Neuronal stem cell (in vitro differentiated cells): ENCODE measurements around the gene RAD51B.
A peak's percentile ranks its signal among the peaks of the same experiment; 100 is the strongest.

ENCODE experiments used
- DNase-seq: peaks from one replicate; pipeline ENCODE4 v3.0.0-alpha.2; 2013; ENCODE audit warnings: low spot score
- H2AFZ ChIP-seq: one replicate; pipeline ENCODE4 v1.6.1; 2013; ENCODE audit warnings: mild to moderate bottlenecking, low read length, inconsistent platforms
- H2AK5ac ChIP-seq: 2 replicates; pipeline ENCODE4 v1.6.1; 2013; ENCODE audit warnings: low read depth, mild to moderate bottlenecking, inconsistent platforms, low read length, moderate library complexity, mixed read lengths
- H2BK120ac ChIP-seq: 2 replicates; pipeline ENCODE4 v1.6.1; 2013; ENCODE audit warnings: low read depth, mild to moderate bottlenecking, inconsistent platforms, low read length, moderate library complexity, mixed read lengths
- H2BK12ac ChIP-seq: one replicate; pipeline ENCODE4 v1.6.1; 2013; ENCODE audit warnings: low read length, inconsistent platforms
- H2BK15ac ChIP-seq: 2 replicates; pipeline ENCODE4 v1.6.1; 2013; ENCODE audit warnings: mild to moderate bottlenecking, low read length, inconsistent platforms, mixed read lengths
- H2BK5ac ChIP-seq: one replicate; pipeline ENCODE4 v1.6.1; 2013; ENCODE audit warnings: inconsistent platforms, mild to moderate bottlenecking, low read length, moderate library complexity
- H3K14ac ChIP-seq: one replicate; pipeline ENCODE4 v1.6.1; 2013; ENCODE audit warnings: low read length, inconsistent platforms
- H3K18ac ChIP-seq: 2 replicates; pipeline ENCODE4 v1.6.1; 2013; ENCODE audit warnings: low read length, inconsistent platforms
- H3K23ac ChIP-seq: 2 replicates; pipeline ENCODE4 v1.6.1; 2013; ENCODE audit warnings: low read depth, mild to moderate bottlenecking, mixed read lengths, low read length, inconsistent platforms; ENCODE audit not compliant: poor library complexity
- H3K27ac ChIP-seq: replicated peaks from 3 replicates; pipeline ENCODE4 v1.5.1; 2013; ENCODE audit warnings: low read length, inconsistent platforms
- H3K27me3 ChIP-seq, 3 experiments: 2 replicates each; pipeline ENCODE4 v1.6.1; 2013; ENCODE audit warnings: low read length in 3 of 3, mild to moderate bottlenecking in 2 of 3, inconsistent platforms in 1 of 3, low read depth in 1 of 3, mixed read lengths in 1 of 3, moderate library complexity in 1 of 3; ENCODE audit not compliant: control insufficient read depth in 3 of 3, insufficient read depth in 3 of 3
- H3K36me3 ChIP-seq, 2 donors: replicated peaks in 1 of 2; 2 replicates each; pipeline ENCODE4 v1.6.1; 2013; ENCODE audit warnings: low read length in 2 of 2; ENCODE audit not compliant: control insufficient read depth in 2 of 2, insufficient read depth in 2 of 2
- H3K4ac ChIP-seq: 2 replicates; pipeline ENCODE4 v1.6.1; 2013; ENCODE audit warnings: inconsistent platforms, mild to moderate bottlenecking, low read length, moderate library complexity
- H3K4me1 ChIP-seq, 2 donors: 1 replicate in 1 of 2; 2 replicates in 1 of 2; pipeline ENCODE4 v1.6.1; 2013; ENCODE audit warnings: low read length in 2 of 2, low read depth in 1 of 2; ENCODE audit not compliant: control insufficient read depth in 2 of 2, insufficient read depth in 1 of 2
- H3K4me2 ChIP-seq: one replicate; pipeline ENCODE4 v1.6.1; 2013; ENCODE audit warnings: mild to moderate bottlenecking, low read length, inconsistent platforms; ENCODE audit not compliant: insufficient read depth, poor library complexity, severe bottlenecking
- H3K4me3 ChIP-seq, 2 donors: 2 replicates each; pipeline ENCODE4 v1.5.1; 2013; ENCODE audit warnings: low read length in 2 of 2, mild to moderate bottlenecking in 2 of 2, inconsistent platforms in 1 of 2, moderate library complexity in 1 of 2
- H3K79me1 ChIP-seq: one replicate; pipeline ENCODE4 v1.6.1; 2013; ENCODE audit warnings: low read depth, mild to moderate bottlenecking, inconsistent platforms, low read length, moderate library complexity
- H3K9ac ChIP-seq: one replicate; pipeline ENCODE4 v1.6.1; 2013; ENCODE audit warnings: mild to moderate bottlenecking, low read depth, low read length, inconsistent platforms; ENCODE audit not compliant: poor library complexity
- H3K9me3 ChIP-seq, 2 donors: replicated peaks in 1 of 2; 2 replicates each; pipeline versions ENCODE3 to v1.6.1; 2013; ENCODE audit warnings: low read length in 2 of 2, mild to moderate bottlenecking in 2 of 2, inconsistent platforms in 1 of 2, low read depth in 1 of 2, mixed read lengths in 1 of 2, moderate library complexity in 1 of 2; ENCODE audit not compliant: control insufficient read depth in 2 of 2, insufficient read depth in 1 of 2
- H4K8ac ChIP-seq: one replicate; pipeline ENCODE4 v1.6.1; 2013; ENCODE audit warnings: low read depth, mild to moderate bottlenecking, inconsistent platforms, low read length, moderate library complexity
- H4K91ac ChIP-seq: one replicate; pipeline ENCODE4 v1.6.1; 2013; ENCODE audit warnings: low read length, low read depth, mild to moderate bottlenecking, inconsistent platforms; ENCODE audit not compliant: poor library complexity
- WGBS, 2 donors: extraction: QIAGEN DNeasy Blood & Tissue Kit; methylation state at CpG; one replicate each; pipeline ENCODE4 v1.1.7; 2013; ENCODE audit warnings: missing lambda C conversion rate in 2 of 2, mixed read lengths in 1 of 2; ENCODE audit not compliant: insufficient read length in 2 of 2, insufficient replicate concordance in 1 of 2; ENCODE audit errors: extremely low coverage in 2 of 2; 5-methylcytosine and 5-hydroxymethylcytosine counted together

RAD51B gene

GRCh38 chr14:68355415-68355814 is 535.8 kb downstream of the RAD51B start:
- WGBS, 2 donors, result no CpG with 5 or more reads among the region's 2 CpGs
- H3K23ac ChIP-seq, result no peak overlapping the region

DNA sequence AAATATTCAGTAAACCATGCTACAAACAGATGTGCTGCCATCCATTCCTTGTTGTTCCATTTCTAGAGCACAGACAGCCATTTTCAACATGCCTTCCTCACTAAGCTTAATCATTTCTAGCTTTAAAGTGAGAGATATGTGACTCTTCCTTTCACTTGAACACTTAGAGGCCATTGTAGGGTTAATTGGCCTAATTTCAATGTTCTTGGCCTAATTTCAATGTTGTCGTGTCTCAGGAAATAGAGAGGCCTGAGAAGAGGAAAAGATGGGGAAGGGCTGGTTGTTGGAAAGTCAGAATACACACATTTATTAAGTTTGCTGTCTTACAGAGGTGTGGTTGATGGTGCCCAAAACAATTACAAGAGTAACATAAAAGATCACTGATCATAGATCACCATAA is 538.2 kb downstream of the RAD51B start:
- Histone ChIP-seq H3K4me3 (no peak overlapping the region), H2BK15ac (no peak overlapping the region), H3K23ac (no peak overlapping the region), H3K9me3 (peaks cover 0 to 4% of the 10 kb centered on the region in 2 donors), H3K79me1 (no peaks in the 10 kb centered on the region), H2AK5ac (no peak overlapping the region), H2AFZ (no peak overlapping the region), H2BK5ac (no peak overlapping the region), H3K14ac (no peak overlapping the region), H3K4ac (no peak overlapping the region), H2BK120ac (no peak overlapping the region), H2BK12ac (no peak overlapping the region), H3K36me3 (no peaks in the 10 kb centered on the region), H4K8ac (no peak overlapping the region), H3K18ac (no peak overlapping the region), H3K4me1 (peaks cover 0 to 13% of the 10 kb centered on the region in 2 donors), H3K27me3 (no peaks in the 10 kb centered on the region), H3K9ac (no peak overlapping the region), H4K91ac (no peak overlapping the region), H3K27ac (no peak overlapping the region), H3K4me2 (no peak overlapping the region)
- no peak for DNase-seq
- no CpG with 5 or more reads among the region's 1 CpG for WGBS, 2 donors

More at GRCh38 chr14:68355415-68355814, 535.8 kb downstream of the RAD51B start:
- Histone ChIP-seq H3K79me1 (no peaks in the 10 kb centered on the region), H2BK5ac (no peak overlapping the region), H3K36me3 (no peaks in the 10 kb centered on the region), H2AFZ (no peak overlapping the region), H3K9me3 (peaks cover 0 to 4% of the 10 kb centered on the region in 2 donors), H3K27ac (no peak overlapping the region), H3K27me3 (no peaks in the 10 kb centered on the region), H2BK15ac (no peak overlapping the region), H3K9ac (no peak overlapping the region), H3K4me3 (no peak overlapping the region), H2BK12ac (no peak overlapping the region), H2BK120ac (no peak overlapping the region), H3K14ac (no peak overlapping the region), H2AK5ac (no peak overlapping the region), H4K91ac (no peak overlapping the region), H3K18ac (no peak overlapping the region), H3K4me1 (peaks cover 0 to 12% of the 10 kb centered on the region in 2 donors), H3K4me2 (no peak overlapping the region), H3K4ac (no peak overlapping the region), H4K8ac (no peak overlapping the region)
- DNase-seq, result no peak

GRCh38 chr14:68358500-68358899 is 538.9 kb downstream of the RAD51B start:
- Histone ChIP-seq H2BK5ac (no peak overlapping the region), H2BK12ac (no peak overlapping the region), H3K23ac (no peak overlapping the region), H3K27me3 (no peaks in the 10 kb centered on the region), H4K91ac (no peak overlapping the region), H3K14ac (no peak overlapping the region), H3K79me1 (no peaks in the 10 kb centered on the region), H2BK15ac (no peak overlapping the region), H3K18ac (no peak overlapping the region), H2AK5ac (no peak overlapping the region), H3K4me2 (no peak overlapping the region), H2AFZ (no peak overlapping the region), H3K4me3 (no peak overlapping the region), H3K27ac (no peak overlapping the region), H2BK120ac (no peak overlapping the region), H3K9ac (no peak overlapping the region), H3K9me3 (peaks cover 0 to 4% of the 10 kb centered on the region in 2 donors), H3K36me3 (no peaks in the 10 kb centered on the region), H3K4ac (no peak overlapping the region), H3K4me1 (peaks cover 2 to 16% of the 10 kb centered on the region in 2 donors), H4K8ac (no peak overlapping the region)
- DNase-seq, result no peak
- WGBS, 2 donors, result no CpG with 5 or more reads among the region's 1 CpG

DNA sequence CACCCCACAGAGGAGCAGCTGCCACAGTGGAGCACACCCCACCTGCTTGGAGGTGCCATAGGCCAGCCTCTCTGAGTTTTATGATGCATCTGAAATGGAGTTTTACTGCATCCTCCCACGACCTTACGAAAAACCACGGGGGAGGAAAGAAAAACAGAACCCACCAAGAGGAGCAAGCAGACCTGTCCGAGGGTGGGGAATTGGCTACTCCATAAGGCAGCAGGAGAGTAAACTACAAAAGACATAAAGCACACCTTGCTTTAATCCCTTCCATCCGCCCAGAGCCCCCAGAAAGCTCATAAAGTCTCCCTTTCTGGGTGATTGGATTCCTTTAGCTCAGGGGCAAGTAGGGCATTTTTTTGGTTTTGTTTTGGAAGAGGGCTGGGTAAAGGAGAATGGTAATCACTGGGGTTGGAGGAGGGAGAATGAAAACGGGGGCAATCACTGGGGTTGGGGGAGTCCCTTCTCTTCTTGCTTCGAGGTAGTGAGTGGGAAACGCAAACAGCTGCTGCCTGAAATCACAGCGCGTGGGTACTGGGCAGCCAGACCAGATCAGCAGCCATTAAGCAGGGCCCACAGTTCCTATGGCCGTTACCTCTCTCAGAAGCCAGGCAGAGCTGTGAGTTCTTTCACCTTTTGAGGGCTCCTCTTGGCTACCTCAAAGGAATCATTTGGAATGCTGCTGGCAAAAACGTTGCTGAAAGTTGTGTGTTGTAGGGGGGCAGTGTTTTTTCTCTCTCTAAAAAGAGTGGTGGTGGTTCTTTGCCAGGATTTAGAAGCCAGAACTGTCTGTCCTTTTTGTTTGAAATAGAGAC is 539.6 kb downstream of the RAD51B start:
- Histone ChIP-seq H2AK5ac (no peak overlapping the region), H3K27me3 (no peaks in the 10 kb centered on the region), H3K9ac (no peak overlapping the region), H3K14ac (no peak overlapping the region), H2AFZ (no peak overlapping the region), H3K4me1 (peaks cover 9 to 22% of the 10 kb centered on the region in 2 donors), H2BK120ac (no peak overlapping the region), H3K4me3 (no peak overlapping the region), H4K8ac (no peak overlapping the region), H2BK12ac (peak overlapping the region; percentile 36), H4K91ac (no peak overlapping the region), H3K23ac (no peak overlapping the region), H3K4ac (no peak overlapping the region), H2BK5ac (no peak overlapping the region), H3K18ac (peak overlapping the region; percentile 81), H3K36me3 (no peaks in the 10 kb centered on the region), H3K9me3 (peaks cover 0 to 4% of the 10 kb centered on the region in 2 donors), H3K79me1 (no peaks in the 10 kb centered on the region), H3K27ac (peak overlapping the region; percentile 4), H2BK15ac (peak overlapping the region; percentile 31), H3K4me2 (no peak overlapping the region)
- WGBS, 2 donors, result no CpG with 5 or more reads among the region's 12 CpGs
- no peak for DNase-seq
